ENCODE results near the gene THSD7B. TPM values are rescaled to one million over a fixed set of nuclear protein-coding genes. Genes with fewer than 3 reads are reported as not detected.

Gene THSD7B
- total and polyA plus RNA-seq, 2 of the 8 experiments (the other 6 are each of a cell fraction or from before 2014, with no cell fraction given) = 0.60 to 2.9 TPM

GRCh38 chr2:137449454-137449853, 684.1 kb downstream of the THSD7B start (continued):
- TF ChIP-seq CHD7 (IDR thresholded peaks at IDR 0.05; ENCODE audit: insufficient replicate concordance, low read length) (no peak), BRCA1 (IDR thresholded peaks at IDR 0.05; ENCODE audit: low read depth, low read length) (no peak), MAFK (IDR thresholded peaks at IDR 0.05; ENCODE audit: low read depth, low read length) (no peak), E2F6 (IDR thresholded peaks at IDR 0.05) (no peak), TCF12 (IDR thresholded peaks at IDR 0.05; ENCODE audit: low read depth, low read length) (no peak), POLR2AphosphoS5 (IDR thresholded peaks at IDR 0.05; ENCODE audit: low read depth, low read length) (no peak), RBBP5 (IDR thresholded peaks at IDR 0.05; ENCODE audit: borderline replicate concordance, low read depth, low read length) (no peak), ATF2 (IDR thresholded peaks at IDR 0.05; ENCODE audit: low read length) (no peak), JUN (IDR thresholded peaks at IDR 0.05; ENCODE audit: low read depth, low read length) (no peak)
